C1 segment of cervical spinal cord (tissue), 14 donors: ENCODE results near the gene GCLC.
"Not testable (repeated sequence)": the region's sequence is repeated elsewhere in the genome, so short reads cannot be mapped to it uniquely, and the experiment has no call there.

ENCODE experiments used
- DNase-seq, 14 donors: peaks; one replicate each; lab custom pipeline; 2025; lab: John Stamatoyannopoulos, UW

The GCLC gene

DNA sequence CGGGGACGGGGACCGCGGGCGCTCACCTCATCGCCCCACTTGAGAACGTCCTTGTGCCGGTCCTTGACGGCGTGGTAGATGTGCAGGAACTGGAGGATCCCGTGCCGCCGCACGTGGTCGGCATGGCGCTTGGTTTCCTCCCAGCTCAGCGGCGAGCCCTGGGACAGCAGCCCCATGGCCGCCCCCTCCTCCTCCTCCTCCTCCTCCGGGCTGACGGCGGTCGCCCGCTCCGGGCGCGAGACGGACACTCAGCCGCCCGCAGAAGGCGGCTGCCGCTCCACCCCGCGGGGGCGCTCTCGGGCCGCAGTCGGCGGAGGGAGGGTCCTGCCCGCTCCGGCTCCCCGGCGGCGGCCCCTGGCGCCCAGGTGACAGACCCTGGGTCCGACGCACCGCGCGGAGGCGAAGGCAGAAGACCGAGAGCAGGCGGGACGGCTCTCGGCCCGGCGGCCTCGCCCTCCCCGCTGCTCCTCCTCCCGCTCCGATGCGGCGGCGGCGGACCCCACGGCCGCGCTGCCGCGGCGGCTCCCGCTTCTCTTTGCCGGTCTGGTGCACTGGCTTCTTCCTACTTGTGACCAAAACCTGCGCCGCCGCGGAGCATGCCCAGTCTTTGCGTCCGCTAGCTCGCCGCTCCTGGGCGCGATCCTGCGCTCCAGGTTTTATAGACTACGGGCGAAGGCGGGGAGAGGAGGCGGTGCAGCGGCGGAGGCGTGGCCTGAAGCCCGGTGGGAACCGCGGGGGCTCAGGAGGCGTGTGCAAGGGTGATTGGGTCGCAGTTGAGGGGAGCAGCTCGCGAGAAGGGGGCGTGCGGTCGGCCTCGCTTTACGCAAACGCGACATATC, at the start of gene GCLC:
GCLC (minus strand) TSS at position 632 of the 839 bp plus-strand sequence; CDS start at position 176, 456 bp downstream.
- DNase-seq: peak; percentile 31 to 94 (median 88)

DNA sequence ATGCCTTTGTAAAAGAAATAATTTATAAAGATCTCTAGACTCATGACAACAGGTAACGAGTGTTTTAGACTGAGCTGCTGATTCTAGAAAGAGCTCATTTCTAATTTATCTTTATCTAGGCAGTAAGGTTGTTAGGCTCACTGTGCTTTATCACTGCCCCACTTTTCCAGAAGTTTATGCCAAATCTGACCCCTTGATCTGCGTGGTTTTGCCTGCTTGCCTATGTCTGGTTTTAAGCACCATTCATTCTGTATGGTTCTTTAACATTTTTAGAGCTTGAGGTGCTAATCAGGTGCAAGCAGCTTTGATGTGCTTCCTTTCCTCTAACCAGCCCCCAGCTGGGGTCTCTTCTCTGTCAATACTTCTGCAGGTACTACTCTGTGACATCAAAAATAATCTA, 49.7 kb upstream of the GCLC start:
- DNase-seq: no peak

DNA sequence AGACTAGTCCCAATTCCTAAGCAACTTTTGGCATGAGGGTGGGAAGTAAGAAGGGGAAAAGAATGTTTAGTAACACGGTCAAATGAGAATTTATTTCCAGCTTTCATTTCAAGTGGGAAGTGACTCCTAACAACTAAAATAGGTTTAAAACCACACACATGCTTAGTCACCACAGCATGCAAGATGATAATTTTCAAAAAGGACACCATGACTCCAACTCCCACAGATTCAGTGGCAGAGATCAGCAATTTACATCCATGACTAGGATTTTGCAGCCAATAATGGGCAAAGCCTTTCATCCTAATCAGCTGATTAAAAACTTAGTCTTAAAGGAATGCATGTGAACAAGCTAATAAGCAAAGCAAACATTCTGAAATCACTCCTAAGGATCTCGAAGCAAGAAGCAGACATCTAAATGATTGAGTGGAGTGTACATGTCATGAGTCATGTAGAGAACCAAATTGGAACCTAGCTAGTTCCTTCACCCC, 48.1 kb upstream of the GCLC start:
- DNase-seq: no peak

DNA sequence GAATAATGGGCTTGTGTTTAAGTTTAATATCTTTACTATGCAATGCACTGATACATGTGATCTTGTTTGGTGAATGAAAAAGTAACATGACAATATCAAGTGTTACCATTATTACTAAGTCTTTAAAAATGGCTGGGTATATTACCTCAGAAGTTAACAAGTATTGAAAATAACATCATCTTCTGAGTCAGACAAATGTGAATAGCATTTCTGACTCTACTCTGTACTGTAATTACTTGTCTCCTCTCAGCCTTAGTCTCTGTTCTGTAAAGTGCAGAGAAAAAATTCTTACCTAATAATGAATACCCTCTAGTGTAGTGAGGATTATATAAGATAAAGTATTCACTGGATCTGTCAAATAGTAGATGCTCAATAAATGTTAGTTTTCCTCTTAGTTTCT, 47.0 kb upstream of the GCLC start:
- no peak for DNase-seq

DNA sequence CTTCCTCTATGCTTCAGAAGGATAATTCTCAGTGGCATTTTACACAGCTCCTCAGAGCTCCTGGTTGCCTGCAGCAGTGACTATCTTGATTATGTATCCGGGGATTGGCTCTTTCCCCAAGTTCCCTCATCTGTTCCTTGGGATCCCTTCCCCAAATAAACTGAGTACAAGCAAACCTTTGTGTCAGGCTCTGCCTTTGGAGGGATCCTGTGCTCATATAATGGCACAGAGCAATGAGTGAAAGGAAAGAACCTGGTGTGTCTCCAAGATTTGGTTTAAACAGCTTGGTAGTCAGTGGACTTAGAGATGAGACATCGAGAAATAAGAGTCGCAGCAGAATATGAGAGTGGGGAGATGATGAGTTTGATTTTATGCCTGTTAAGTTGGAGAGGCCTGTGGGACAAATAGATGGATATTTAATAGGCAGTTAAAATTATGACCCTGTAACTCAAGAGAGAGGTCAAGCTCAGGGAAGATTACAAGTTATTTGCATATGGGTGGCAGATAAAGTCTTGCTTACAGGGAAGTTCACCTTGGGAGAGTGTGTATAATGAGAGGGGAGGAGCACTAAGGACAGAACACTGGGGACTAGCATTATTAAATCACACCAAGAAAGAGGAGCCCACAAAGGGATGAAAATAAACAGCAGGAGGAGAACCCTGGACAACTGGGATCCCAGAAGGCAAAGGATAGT, 44.1 kb upstream of the GCLC start:
- peak in 3 of 14 donors; percentile 11 to 15 (median 14) for DNase-seq

DNA sequence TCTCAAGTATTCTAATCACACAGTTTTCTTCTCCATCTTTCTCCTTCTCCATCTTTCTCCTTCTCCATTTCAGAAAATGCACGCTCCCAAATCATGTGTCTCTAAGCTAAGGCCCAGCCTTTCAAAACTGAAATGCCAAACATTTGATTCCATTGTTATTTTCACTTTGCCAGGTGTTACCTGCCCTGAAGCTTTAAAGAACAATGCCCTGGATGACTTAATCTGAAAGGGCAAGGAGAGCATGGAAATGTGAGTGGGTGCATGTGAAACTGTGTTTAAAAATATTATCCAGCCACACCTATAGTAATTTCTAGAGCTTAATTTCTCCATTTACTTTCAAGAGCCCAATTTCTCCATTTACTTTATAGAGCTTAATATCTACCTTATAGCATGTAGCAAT, 42.4 kb upstream of the GCLC start:
- no peak for DNase-seq

DNA sequence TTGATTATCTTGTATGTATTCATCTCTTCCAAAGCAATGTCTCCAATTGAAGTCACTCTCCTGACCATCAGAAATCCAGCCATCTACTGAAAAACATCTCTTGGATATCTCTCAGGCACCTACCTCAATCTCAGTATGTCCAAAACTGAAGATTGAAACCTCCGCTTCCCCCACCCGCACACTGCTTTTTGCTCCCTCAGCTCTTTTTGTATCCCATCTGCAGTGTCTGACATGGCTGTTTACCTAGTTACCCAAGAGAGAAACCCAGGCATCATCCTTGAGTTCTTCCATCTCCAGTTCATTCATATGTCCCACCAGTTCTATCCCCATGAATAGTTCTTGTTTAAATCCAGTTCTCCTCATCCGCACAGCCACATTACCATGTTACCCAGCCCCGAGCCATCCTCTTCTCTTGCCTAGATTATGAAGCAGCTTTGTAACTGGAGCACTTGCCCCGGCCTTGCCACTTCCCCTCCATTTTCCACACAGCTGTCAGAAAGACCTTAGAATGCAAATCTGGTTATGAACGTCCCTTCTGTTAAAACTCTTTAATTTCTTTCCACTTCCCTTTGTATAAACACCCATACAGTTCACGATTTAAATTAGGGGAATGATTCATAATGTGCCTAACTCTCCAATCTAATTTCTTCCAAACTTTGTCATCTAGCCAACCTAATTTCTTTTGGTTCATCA, 40.5 kb upstream of the GCLC start:
- no peak for DNase-seq

DNA sequence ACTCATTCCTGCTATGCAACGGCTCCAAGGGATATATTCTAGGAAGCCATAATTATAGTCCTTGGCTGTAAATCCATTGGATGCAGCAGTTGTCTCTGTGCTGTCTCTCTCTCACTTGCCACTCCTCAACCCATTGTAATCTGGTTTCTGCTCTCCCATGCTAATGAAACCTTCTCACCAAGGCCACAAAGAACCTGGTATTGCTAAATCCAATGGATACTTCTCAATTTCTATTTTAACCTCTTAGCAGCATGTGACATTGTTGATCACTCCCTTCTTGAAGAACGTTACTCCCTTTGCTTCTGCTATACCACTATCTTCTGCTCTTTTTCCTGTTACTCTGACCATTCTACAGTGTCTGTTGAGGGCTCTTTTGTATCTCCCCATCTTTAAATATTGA, 39.8 kb upstream of the GCLC start:
- no peak for DNase-seq

DNA sequence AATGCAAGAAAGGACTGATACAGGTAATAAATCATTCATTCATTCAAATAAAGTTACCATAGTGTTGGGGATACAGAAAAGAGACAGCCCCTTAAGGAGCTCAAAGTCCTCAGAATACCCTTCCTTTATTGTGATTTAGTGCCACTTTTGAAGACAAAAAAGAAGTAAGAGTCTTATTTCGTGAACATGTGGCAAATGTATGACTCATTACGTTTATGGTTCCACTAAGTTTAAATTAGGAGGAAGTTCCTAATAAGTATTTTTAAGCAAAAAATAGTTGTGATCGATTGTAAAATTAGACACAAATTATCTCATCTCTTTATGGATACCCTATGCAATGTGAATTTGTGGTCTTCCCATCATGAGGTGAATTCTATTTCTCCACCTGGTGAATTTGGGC, 38.5 kb upstream of the GCLC start:
- DNase-seq: no peak

DNA sequence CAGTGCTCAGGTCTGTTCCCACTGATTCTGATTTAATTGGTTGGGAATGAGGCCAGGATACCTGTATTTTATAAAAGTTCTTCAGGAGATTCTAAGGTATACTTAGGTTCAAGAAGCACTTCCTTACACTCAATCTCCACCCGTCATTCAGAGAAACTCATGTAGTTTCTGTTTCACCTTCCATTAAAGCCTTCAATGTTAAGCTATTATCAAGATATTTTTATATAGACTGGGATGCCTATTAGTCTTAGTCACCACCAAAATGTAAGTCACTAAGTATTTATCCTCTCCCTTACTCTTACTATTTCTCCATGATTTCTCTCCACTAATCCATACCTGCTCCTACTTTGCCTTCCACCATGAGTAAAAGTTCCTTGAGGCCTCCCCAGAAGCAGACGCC, 38.1 kb upstream of the GCLC start:
- DNase-seq: no peak

DNA sequence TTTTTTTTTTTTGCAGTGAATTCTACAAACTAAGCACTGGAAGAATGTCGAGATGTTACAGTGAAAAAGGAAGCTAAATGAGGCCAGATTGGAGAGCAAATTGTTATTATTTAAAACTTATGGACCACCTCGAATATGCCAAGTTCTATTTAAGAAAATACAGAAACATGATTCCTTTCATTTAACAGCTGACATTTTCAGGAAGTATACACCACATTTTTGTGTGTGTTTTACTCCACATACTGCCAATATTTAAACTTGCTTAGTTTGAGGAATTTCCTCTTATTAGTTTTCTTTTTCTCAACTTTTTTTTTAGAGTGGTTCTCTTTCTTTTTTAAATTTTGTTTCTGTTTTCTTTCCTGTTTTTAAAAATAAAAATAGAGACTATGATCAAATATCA, 37.0 kb upstream of the GCLC start:
- DNase-seq: no peak

DNA sequence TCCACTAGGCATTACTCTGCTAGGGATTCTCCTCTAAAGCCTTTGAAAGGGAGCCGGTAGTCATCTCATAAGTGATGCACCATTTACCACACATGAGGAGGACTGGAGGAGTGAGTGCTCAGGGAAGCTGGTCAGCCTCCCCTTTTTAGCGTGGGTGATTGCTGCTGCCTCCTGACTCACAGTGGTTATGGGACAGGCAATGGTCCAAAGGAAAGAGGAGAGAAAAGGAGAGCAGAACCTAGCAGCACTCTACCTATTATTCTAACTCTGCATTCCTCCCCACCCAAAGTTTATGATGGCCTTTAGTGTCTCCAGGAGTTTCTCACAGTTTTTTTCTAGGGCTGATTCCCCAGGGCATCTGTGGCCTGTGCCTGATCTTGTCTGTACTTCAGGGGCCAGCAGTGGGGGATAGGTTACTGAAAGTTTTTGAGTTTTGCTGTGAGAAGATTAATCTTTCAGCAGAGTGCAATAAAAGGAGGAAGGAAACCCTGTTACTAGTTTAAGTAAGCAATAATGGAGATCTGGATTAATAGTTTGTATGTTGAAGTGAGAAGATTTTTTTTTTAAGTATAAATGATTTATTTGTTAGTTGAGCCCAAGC, 36.4 kb upstream of the GCLC start:
- no peak for DNase-seq

DNA sequence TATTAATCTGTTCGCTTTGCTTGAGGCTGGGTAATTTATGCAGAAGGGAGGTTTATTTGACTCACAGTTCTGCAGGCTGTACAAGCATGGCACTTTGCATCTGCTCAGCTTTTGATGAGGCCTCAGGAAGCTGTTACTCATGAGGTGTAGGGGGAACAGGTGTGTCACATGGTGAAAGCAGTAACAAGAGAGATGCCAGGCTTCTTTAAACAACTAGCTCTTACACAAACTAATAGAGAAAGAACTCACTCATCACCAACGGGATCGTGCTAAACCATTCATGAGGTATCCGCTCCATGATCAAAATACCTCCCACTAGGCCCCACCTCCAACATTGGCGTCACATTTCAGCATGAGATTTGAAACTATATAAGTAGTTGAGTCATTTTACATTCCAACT, 34.4 kb upstream of the GCLC start:
- no peak for DNase-seq

DNA sequence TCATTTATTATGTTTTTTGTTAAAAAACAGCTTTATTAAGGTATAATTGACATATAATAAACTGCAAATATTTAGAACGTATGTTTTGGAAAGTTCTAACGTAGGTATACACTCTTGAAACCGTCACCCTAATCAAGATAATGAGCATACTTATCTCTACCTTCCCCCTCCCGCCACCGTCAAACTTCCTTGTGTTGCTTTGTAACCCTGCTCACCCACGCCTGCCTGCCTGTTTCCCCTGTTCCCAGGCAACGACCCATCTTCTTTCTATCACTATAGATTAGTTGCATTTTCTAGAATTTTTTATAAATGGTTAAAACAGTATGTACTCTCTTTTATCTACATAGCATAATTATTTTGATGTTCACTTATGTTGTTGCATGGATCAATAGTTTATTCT, 33.5 kb upstream of the GCLC start:
- DNase-seq: no peak

DNA sequence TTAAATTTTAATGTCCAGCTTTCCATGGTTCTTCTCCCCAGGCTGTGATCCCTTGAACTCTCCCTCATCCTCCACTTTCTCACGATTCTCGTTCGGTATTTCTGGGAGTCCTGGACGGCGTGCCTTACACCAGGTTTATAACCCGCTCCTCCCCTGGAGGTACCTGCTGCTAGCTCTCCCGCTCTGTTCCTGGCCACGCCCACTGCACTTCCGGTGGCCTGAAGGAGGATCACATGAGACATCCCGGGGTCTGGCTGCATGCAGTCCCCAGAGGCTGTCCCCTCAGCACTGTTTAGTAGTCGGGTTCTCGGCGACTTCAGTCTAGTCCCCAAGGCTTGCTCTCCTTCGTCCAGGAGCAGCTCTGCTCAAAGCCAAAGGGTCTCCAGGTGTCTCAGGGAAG, 28.4 kb upstream of the GCLC start:
- no peak for DNase-seq

DNA sequence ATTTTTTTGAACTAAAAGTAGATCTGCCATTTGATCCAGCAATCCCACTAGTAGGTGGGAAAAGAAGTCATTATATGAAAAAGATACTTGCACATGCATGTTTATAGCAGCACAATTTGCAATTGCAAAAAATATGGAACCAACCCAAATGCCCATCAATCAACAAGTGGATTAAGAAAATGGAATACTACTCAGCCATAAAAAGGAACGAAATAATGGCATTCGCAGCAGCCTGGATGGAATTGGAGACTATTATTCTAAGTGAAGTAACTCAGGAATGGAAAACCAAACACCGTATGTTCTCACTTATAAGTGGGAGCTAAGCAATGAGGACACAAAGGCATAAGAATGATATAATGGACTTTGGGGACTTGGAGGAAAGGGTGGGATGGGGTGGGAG, 27.5 kb upstream of the GCLC start:
- not testable (repeated sequence) for DNase-seq

DNA sequence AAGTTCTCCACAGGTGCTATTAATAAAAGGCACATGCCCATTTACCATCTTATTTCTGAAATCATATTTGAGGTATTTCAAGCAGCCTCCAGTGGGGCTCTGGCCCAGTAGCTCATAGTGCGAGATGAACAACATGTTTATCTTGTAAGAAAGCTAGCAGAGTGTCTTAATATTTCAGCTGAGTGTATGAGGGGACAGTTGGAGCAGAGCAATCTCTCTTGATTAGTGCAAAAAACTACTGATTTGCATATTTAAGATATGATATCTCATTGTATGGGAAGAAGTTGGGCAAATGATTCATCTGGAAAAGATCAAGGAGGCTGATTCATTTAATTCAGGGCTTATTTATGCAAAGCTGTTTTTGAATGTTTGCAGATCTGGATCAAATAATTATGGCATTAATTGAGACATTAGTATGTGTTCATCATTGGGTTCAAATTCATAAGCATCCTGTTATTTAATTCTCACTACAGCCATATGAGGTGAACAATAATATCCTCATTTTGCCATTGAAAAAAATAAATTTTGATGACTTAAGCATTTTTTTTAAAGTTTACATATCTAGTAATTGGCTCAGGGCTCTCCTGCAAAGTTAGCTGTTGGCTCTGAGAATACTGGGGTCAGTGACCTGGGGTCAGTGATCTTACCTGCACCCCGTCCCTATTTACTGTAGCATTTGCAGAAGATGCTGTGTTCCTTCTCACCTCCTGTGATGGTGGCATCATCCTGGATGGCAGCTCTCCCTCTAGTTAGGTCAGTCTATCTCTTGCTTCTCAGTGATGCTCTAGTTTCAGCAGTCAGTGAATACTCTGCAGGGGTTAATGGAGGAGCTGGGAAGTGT, 24.1 kb upstream of the GCLC start:
- DNase-seq: no peak

DNA sequence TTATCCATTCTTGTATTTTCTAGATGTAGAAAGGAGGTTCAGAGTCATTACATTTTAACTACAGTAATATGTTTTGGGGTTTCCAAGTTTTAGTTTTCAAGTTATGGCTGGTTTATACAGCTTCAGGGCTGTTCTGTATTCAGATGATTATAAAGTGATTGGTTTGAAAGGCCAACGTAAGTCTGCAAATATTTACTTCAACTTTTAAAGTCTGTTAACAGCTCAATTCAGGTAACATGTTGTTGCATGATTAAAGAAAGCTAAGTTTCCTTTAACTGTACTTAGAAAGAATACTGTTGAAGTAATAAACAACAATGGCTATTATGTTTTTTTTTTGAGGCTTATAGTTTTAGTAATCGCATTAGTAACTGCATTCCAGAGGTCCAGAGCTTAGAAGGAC, 22.8 kb upstream of the GCLC start:
- no peak for DNase-seq

DNA sequence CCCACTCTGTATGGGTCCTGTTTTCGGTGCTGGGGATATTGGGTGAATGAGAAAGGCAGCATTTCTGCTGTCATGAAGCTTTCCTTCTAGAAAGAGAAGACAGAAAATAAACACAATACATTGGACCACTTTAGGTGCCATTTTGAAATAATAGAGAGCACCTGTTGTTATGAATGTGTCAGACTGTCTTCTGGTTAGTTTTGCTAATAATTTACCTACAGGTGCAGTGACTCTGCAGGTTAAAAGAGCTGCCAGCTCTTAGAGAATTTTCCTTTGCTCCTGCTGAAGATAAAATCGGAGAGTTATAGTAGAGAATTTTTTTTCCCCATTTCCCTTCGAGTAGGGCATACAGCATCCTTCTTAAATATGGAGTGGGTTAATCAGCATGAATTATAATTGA, 21.9 kb upstream of the GCLC start:
- no peak for DNase-seq

DNA sequence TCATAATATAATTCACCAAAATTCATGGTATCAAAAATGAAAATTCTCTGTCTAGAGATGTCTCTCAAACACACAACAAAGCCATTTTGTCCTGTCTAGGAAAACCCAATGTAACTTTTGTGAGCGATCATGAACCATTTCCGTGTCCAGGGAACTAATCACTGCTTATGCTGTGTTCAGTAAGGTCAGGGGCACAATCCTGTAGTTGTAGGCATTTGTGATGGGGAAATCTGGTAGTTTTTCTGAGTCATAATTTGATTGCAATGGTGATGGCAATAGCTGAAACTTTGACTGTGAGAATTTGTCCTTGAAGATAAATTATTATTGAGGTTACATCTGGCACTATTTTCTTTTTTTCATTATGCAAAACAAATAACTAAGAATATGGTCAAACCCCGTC, 21.0 kb upstream of the GCLC start:
- no peak for DNase-seq

DNA sequence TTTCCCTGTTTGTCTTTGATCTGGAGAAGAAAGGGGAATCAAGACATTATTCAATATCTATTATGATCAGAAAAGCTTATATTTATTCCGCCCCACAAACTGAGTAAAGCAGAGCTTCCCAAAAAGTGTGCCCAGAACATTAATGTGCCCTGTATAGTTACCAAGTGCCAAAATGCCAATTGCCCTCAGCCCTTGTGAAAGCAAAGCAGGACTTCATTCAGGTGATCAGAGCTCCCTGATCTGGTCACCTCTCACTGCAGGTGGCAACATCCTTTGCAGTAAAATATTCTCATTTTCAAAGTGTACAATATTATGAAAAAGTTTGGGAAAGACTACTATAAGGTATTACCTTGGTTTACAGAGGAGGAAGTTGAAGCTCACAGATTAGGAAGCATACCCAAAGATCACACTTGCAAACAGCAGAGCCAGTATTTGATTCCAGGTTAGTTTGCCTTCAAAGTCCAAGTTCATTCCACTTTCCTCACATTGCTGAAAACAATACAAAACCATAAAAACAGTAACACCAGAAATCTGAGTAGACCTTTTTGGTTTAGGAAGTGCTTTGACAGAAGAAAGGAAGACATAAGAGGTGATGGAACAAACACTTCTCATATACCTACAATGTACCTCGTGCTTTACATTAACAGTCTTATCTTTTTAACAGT, 19.6 kb upstream of the GCLC start:
- DNase-seq: no peak
